ENCODE measurements around the gene MCCD1.
"Not testable (repeated sequence)": the region's sequence is repeated elsewhere in the genome, so short reads cannot be mapped to it uniquely, and the experiment has no call there.

MCCD1 gene

GRCh38 chr6:31544676-31545075, 15.9 kb downstream of the MCCD1 start:
- no peak for DNase-seq

GRCh38 chr6:31545291-31545690, 16.5 kb downstream of the MCCD1 start:
- DNase-seq = no peak

- DNase-seq = peak; percentile 94
Measured at GRCh38 chr6:31546339-31546957, 17.7 kb downstream of the MCCD1 start, which contains the start of gene ATP6V1G2. Gene ATP6V1G2, minus strand, starts transcription at chr6:31546608. Its CDS starts 49 bp downstream, at chr6:31546559.

DNA sequence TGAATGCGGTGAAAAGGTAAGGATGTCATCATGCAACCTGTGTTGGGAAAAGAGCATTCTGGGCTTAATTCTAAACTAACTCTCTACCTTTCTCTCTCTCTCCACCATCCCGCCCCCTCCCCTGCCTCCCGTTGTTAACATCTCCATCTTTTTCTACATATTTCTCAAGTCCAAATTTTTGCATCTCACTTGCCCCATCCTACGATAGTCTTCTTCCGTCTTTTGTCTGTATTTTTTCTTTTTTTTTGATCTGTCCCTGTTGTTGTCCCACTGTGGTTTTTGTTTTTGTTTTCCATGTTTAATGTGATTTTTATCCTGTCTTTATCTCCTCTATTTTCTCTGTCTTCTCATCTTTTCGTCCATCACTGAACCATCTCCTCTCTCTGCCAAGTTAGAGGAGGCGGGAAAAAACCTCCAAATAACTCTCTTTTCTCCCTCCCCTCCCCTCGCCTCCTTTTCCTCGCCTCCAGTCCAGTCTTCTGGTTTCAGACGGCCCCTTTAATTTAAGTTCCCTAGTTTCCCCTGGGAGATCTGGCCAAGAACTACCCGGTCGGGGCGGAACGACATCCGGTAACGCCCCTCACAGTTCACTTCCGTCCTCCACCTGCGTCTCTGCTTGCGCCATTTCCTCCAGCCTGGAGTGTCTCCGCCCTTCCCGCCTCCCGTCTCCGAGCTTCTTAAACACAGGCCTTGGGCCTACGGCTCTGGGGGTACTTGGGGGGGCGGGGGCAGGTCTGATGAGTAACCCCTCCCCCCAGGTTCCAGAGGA, 18.4 kb downstream of the MCCD1 start, which contains the start of gene NFKBIL1:
Gene NFKBIL1 (plus strand): TSS at position 651 of the 769 bp plus-strand sequence. CDS start 87 bp downstream, at position 738.
- peak; percentile 96 for DNase-seq

DNA sequence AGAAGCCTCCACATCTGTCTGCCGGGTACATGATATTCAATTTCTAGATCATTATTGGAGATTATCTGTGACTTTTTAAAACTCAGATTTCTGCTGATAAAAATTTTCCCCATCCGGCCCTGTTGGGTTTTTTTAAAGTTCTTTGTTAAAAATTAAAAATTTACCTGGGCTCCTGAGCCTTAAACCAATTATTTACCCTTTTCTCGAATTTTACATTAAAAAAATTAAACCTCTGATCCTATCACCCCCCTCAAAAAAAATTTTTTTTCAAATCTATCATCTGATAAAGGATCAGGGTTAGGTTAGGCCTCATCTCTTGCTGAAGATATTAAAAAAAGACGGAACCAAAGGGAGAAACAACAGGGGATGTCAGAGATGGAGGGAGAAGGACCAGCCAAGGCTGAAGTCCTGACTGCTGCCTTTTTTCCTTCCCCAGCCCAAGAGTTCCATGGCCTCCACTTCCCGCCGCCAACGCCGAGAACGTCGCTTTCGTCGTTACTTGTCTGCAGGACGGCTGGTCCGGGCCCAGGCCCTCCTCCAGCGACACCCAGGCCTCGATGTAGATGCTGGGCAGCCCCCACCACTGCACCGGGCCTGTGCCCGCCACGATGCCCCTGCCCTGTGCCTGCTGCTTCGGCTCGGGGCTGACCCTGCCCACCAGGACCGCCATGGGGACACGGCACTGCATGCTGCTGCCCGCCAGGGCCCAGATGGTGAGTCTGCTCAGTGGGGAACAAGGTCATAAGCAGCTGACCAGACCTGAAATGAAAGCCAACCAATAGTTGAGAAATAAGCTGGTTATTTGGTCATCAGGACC, 19.2 kb downstream of the MCCD1 start:
- DNase-seq = no peak

DNA sequence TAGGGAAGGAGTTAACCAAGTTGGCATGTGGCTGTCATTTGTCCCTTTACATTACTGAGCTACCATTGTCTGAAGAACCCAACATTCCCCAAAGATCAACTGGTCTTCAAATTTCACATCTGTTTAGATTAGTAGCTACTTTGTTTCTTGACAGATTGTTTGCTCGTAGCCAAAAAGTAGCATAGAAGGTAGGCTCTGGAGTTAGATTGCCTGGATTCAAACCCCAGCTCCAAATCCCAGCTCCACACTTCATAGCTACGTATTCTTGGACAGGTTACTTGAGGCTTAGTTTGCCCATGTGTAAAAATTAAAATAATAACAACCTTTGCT, 19.7 kb downstream of the MCCD1 start:
- DNase-seq = no peak

- DNase-seq = not testable (repeated sequence)
Measured at GRCh38 chr6:31551371-31551770, 22.6 kb downstream of the MCCD1 start.

GRCh38 chr6:31556307-31556706, 27.5 kb downstream of the MCCD1 start:
- DNase-seq = no peak

DNA sequence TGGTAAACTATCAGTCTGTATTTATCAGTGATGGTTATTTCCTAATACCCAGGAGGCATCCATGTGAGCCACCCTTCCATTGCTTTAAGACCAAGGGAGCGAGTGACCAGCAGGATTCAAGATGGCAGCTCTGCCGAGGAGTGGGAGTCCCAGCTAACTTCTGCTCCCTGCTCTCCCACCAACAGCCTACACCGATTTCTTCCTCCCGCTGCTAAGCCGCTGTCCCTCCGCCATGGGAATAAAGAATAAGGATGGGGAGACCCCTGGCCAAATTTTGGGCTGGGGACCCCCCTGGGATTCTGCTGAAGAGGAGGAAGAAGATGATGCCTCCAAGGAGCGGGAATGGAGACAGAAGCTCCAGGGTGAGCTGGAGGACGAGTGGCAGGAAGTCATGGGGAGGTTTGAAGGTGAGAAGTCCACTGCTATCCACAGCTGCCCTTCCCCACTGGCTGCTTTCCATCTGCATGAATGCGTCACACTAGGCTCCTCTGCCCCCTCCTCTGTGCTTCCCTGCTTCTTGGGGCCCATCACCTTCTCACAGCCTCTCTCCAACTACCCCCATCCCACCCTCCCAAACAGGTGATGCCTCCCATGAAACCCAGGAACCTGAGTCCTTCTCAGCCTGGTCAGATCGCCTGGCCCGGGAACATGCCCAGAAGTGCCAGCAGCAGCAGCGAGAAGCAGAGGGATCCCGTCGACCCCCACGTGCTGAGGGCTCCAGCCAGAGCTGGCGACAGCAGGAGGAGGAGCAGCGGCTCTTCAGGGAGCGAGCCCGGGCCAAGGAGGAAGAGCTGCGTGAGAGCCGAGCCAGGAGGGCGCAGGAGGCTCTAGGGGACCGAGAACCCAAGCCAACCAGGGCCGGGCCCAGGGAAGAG, 28.9 kb downstream of the MCCD1 start:
- DNase-seq = no peak

GRCh38 chr6:31558318-31558625, 29.5 kb downstream of the MCCD1 start:
- no peak for DNase-seq

- no peak for DNase-seq
Measured at GRCh38 chr6:31558631-31559500, 30.1 kb downstream of the MCCD1 start.

DNA sequence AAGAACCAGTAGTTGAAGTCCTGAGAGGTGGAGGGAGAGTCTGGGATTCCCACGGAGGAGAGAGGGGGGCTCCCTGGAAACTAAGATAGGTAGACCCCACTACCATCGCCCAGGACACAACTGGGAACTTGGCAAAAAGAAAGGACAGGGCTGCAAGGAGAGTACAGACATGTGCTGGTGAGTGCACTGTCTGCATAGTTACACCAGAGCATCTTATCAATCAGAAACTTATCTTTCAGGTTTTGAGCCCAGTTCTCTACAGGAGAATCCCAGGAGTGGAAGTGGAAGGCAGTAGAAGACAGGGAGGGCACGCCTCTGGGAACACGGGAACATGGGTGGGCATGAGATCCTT, 30.8 kb downstream of the MCCD1 start:
- no peak for DNase-seq

GRCh38 chr6:31559958-31560696, 31.4 kb downstream of the MCCD1 start:
- no peak for DNase-seq

- no peak for DNase-seq
Measured at GRCh38 chr6:31560697-31561058, 31.9 kb downstream of the MCCD1 start.

- DNase-seq = no peak
Measured at GRCh38 chr6:31567531-31568370, 39.0 kb downstream of the MCCD1 start.

DNA sequence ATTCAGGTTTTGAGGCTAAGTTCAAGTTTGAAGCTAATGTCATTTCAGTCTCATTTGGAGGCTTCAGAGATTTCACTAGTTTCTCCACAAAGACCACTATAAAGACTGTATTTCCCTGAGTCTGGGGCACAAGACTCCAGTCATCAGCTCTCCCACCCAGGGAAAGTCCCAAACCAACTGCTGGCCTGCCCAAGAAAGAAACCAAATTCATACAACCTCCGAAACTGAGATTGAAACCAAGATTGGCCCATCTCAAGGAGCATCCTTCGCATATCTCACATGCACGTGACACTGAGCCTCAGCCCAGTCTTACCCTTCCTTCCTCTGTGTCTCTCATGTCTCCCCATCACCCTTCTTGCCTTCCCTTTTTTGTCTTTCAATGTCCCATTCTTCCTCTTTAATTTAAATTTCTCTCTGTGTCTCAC, 39.8 kb downstream of the MCCD1 start:
- no peak for DNase-seq

DNA sequence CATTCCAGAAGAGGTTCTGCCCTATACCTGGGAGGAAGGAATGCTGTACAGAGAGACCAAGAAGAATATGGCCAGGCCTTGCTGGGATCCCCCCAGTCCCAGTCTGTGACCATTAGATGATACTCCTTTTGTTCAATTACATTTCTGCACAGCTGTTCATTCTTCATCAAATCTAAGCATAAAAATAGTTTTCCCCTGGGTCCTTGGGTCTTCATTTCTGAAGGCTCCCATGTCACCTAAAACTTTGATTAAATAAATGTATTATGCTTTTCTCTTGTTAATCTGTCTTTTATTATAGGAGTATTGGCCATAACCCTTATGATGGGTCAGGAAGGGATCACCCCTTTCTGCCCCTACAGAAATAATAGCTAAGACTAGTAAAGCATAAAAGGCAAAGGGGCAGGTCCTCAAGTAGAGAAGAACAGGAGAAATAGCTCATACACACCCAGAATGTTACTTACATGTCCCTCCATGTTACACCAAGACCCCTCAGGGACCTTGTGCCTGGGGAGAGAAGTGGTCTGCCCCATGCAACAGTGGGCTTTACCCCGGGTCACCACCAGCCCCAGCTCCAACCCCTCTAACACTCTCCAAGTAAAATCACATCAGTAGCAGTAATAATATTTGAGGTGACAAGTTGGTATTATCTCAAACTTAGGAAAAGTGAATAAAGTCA, 41.2 kb downstream of the MCCD1 start:
- DNase-seq = no peak

- DNase-seq = no peak
Measured at GRCh38 chr6:31572041-31572911, 43.5 kb downstream of the MCCD1 start, which contains the start of gene LTA. Gene LTA, plus strand, starts transcription at chr6:31572289. Its CDS starts 454 bp downstream, at chr6:31572743.

Data from DMS79 (cell line).